Heart left ventricle (tissue), 13 donors: Measurements from ENCODE around the gene TAF4B.

Experiments used
- POLR2A ChIP-seq, 2 donors: fragments of 450-650 bp; IDR thresholded peaks; one replicate each; pipeline ENCODE4 v1.6.1; 2017; ENCODE audit warnings: antibody characterized with exemption in 2 of 2, mild to moderate bottlenecking in 2 of 2, moderate library complexity in 2 of 2
- TF ChIP-seq, protein P1 (sequence below), 12 donors: fragments of 200-600 bp; sonication (generic) in 4 of 12; IDR thresholded peaks; one replicate each; pipeline versions ENCODE4 v1.5.0 to v1.8.0; 2018 to 2022; ENCODE audit warnings: antibody characterized with exemption in 12 of 12, mild to moderate bottlenecking in 5 of 12
- donor health status: ischemic (EF 13 %, LVEDD 7.1; RV severe dilation, severe dysfunction).
- donor health status: DM: no; HTN: yes; CAD: no.
- donor health status: DM: no; HTN: no; CAD: no.
- donor health status: ischemic (EF 25% LVEDD 6.9; RV normal size, moderate dysfunction).
- donor health status: ischemic (EF 25% LVEDD 5.7; RV mildly dilated, moderate dysfunction).
- donor health status: ischemic (EF 35%, LVEDD 5.7; RV mildly dilated, moderate dysfunction).
- donor health status: nonischemic (EF 11% LVEDD 7.7; RV severe dilation, severe dysfunction).
- donor health status: DM: yes; HTN: yes; CAD: no.
- donor health status: PGD.
- donor health status: ischemic (EF 29% LVEDD 5.4; RV normal size, mild dysfunction).
- donor health status: nonischemic (EF 23%, LVEDD 6.1; RV moderate dilation, normal function).

DNA sequence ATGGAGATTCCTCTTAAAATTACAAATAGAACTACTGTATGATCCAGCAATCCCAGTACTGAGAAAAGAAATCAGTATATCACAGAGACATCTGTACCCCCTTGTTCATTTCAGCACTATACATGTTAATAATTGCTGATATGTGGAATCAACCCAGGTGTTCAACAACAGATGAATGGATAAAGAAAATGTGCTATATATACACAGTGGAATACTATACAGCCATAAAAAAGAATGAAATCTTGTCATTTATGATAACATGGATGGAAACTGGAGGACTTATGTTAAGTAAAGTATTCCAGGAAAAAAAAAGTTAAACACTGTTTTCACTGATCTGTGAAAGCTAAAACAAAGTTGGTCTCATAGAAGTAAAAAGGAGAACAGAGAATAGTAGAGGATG is 124.7 kb downstream of the TAF4B start:
- TF ChIP-seq, protein P1, sequence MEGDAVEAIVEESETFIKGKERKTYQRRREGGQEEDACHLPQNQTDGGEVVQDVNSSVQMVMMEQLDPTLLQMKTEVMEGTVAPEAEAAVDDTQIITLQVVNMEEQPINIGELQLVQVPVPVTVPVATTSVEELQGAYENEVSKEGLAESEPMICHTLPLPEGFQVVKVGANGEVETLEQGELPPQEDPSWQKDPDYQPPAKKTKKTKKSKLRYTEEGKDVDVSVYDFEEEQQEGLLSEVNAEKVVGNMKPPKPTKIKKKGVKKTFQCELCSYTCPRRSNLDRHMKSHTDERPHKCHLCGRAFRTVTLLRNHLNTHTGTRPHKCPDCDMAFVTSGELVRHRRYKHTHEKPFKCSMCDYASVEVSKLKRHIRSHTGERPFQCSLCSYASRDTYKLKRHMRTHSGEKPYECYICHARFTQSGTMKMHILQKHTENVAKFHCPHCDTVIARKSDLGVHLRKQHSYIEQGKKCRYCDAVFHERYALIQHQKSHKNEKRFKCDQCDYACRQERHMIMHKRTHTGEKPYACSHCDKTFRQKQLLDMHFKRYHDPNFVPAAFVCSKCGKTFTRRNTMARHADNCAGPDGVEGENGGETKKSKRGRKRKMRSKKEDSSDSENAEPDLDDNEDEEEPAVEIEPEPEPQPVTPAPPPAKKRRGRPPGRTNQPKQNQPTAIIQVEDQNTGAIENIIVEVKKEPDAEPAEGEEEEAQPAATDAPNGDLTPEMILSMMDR (IDR thresholded peaks at IDR 0.05) = no peak
- no peak for TF ChIP-seq POLR2A (IDR thresholded peaks at IDR 0.05)
